GM12865 (cell line): ENCODE results near the gene MRPL39.
A peak's percentile ranks its signal among the peaks of the same experiment; 100 is the strongest.

Experiments used
- DNase-seq: peaks from one replicate; pipeline ENCODE4 v3.0.0; 2010; ENCODE audit warnings: low read depth
- H3K4me3 ChIP-seq: 2 replicates; pipeline ENCODE4 v1.5.1; 2011; ENCODE audit warnings: mild to moderate bottlenecking, low read depth, low read length, control low read depth
- TF ChIP-seq, protein P1 (sequence below): IDR thresholded peaks from 2 replicates; pipeline ENCODE4 v1.5.1; 2011; ENCODE audit warnings: low read length, control low read depth, low read depth, inconsistent platforms; ENCODE audit not compliant: insufficient read depth; ENCODE audit errors: missing control alignments

Gene MRPL39

DNA sequence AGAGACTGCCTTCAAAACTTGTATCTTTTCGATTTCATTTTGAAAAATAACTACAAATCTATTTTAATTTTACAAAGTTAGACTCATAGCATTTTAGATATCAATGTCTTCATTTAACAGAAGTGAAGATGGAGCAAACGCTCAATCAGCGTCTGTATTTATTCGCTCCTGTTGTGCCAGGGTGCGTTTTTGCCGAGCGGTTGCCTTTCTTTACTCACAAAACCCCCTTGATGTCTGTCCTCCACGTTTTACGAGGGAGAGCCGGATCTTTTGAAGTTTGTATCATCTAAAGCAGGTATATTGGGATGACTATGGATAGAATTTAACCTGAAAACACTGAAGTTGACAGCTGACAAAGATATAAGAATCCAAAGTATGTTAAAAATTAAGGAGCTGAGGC is 44.6 kb downstream of the MRPL39 start:
- H3K4me3 ChIP-seq, result peak overlapping the region; percentile 97
- TF ChIP-seq, protein P1, sequence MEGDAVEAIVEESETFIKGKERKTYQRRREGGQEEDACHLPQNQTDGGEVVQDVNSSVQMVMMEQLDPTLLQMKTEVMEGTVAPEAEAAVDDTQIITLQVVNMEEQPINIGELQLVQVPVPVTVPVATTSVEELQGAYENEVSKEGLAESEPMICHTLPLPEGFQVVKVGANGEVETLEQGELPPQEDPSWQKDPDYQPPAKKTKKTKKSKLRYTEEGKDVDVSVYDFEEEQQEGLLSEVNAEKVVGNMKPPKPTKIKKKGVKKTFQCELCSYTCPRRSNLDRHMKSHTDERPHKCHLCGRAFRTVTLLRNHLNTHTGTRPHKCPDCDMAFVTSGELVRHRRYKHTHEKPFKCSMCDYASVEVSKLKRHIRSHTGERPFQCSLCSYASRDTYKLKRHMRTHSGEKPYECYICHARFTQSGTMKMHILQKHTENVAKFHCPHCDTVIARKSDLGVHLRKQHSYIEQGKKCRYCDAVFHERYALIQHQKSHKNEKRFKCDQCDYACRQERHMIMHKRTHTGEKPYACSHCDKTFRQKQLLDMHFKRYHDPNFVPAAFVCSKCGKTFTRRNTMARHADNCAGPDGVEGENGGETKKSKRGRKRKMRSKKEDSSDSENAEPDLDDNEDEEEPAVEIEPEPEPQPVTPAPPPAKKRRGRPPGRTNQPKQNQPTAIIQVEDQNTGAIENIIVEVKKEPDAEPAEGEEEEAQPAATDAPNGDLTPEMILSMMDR, result no peak
- DNase-seq, result peak; percentile 38

DNA sequence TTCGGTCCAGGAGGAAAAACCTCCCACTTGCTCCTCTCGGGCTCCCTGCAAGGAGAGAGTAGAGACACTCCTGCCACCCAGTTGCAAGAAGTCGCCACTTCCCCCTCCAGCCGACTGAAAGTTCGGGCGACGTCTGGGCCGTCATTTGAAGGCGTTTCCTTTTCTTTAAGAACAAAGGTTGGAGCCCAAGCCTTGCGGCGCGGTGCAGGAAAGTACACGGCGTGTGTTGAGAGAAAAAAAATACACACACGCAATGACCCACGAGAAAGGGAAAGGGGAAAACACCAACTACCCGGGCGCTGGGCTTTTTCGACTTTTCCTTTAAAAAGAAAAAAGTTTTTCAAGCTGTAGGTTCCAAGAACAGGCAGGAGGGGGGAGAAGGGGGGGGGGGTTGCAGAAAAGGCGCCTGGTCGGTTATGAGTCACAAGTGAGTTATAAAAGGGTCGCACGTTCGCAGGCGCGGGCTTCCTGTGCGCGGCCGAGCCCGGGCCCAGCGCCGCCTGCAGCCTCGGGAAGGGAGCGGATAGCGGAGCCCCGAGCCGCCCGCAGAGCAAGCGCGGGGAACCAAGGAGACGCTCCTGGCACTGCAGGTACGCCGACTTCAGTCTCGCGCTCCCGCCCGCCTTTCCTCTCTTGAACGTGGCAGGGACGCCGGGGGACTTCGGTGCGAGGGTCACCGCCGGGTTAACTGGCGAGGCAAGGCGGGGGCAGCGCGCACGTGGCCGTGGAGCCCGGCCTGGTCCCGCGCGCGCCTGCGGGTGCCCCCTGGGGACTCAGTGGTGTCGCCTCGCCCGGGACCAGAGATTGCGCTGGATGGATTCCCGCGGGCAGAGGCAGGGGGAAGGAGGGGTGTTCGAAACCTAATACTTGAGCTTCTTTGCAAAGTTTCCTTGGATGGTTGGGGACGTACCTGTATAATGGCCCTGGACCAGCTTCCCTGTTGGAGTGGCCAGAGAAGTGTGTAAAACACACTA is 45.3 kb downstream of the MRPL39 start:
- peak overlapping the region; percentile 97 for H3K4me3 ChIP-seq
- TF ChIP-seq, protein P1, result peak; percentile 26

DNA sequence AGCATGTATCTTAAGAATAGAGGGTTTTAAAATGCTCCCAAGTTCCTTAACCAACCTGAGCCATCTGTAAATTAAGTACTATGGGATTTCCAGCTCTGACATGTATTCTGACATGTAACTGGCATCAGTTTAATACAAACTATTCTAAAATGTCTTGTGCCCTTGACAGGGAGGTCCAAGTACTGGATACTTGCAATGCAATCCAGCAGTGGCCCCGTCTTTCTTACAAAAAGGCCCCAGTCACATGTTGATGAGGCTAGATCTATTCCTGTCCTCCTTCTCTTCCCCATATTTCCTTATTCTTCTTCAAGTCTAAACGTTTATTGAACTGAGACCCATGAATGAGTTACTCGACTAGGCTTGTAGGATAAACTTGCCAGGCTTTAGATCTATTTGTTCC is 46.4 kb downstream of the MRPL39 start:
- TF ChIP-seq, protein P1, result no peak
- peak overlapping the region; percentile 97 for H3K4me3 ChIP-seq
- peak; percentile 35 for DNase-seq

More for the DNA sequence above, 45.3 kb downstream of the MRPL39 start:
- peak; percentile 94 for DNase-seq

DNA sequence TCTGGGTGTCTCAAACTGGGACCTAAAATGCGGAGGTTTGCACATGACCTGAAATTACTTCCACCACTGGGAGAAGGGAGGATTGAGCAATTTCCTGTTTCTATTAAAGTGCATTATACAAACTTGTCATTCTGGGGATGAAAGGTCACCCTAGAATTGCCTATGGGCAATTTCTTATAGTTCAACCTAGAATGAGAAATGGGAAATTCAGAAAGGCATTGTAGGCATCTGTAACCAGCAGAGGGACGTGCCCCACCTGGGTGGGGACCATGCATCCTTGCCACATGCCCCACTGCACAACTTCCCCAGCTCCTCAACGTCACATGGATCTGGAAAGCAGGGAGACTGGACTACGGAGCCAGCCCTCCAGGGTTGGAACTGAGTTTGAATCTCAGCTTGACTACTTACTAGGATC is 47.0 kb downstream of the MRPL39 start:
- peak; percentile 46 for DNase-seq
- peak overlapping the region; percentile 97 for H3K4me3 ChIP-seq
- TF ChIP-seq, protein P1, result peak; percentile 2

DNA sequence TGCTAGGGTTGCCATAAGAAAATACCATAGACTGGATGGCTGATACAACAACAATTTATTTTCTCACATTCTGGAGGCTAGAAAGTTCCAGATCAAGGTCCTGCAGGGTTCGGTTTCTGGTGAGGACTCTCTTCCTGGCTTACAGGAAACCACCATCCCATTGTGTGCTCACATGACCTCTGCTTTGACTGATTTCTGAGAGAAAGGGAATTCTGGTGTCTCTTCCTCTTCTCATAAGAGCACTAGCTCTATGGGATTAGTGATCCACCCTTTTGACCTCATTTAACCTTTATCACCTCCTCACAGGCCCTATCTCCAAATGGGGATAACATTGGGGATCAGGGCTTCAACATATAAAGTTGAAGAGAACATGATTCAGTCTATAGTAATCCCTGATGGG is 47.5 kb downstream of the MRPL39 start:
- H3K4me3 ChIP-seq, result peak overlapping the region; percentile 97
- no peak for DNase-seq
- TF ChIP-seq, protein P1, result no peak

DNA sequence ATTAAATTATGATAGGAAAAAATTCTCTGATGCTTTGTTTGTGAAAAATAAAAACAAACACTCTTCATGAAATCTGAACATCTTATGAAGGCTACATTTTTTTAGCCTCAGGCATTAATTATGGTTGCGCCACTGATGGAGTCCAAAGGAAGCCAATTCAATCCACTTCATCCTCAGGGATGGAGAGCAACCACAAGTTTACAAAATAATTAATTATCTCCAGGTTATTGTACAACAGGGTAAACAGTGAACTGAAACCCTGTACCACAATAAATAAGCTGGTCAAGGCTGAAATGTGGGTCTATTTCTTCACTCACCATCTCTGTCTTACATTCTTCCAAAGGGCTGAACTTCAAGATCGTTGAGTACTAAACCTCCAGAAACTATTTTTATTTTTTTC is 49.2 kb downstream of the MRPL39 start:
- TF ChIP-seq, protein P1, result no peak
- DNase-seq, result no peak
- H3K4me3 ChIP-seq, result no peak overlapping the region
